NCI-H2107 treated with DMSO at 0.1 percent for 48 hours (cell line): Measurements from ENCODE around the gene NLK.

Experiments
- DNase-seq: peaks from one replicate; lab custom pipeline; 2025; ENCODE audit not compliant: unreplicated experiment; lab: John Stamatoyannopoulos, UW

Gene NLK

GRCh38 chr17:28039251-28039650 lies 3.2 kb upstream of the NLK start:
- DNase-seq, result no peak

GRCh38 chr17:28040406-28040805 lies 2.1 kb upstream of the NLK start:
- no peak for DNase-seq

GRCh38 chr17:28041068-28041843 lies 1.2 kb upstream of the NLK start:
- peak; percentile 99 for DNase-seq

- no peak for DNase-seq
These were observed 427 bp upstream of the NLK start for GRCh38 chr17:28041844-28042656.

- no peak for DNase-seq
These were observed 329 bp downstream of the NLK start for GRCh38 chr17:28042721-28043291.

- no peak for DNase-seq
These were observed 819 bp downstream of the NLK start for GRCh38 chr17:28043296-28043695.

GRCh38 chr17:28043741-28044140 lies 1.3 kb downstream of the NLK start:
- DNase-seq, result no peak

GRCh38 chr17:28045304-28045703 lies 2.8 kb downstream of the NLK start:
- DNase-seq, result no peak

GRCh38 chr17:28046034-28046825 lies 3.8 kb downstream of the NLK start:
- no peak for DNase-seq

GRCh38 chr17:28047806-28048205 lies 5.3 kb downstream of the NLK start:
- no peak for DNase-seq

GRCh38 chr17:28049071-28049470 lies 6.6 kb downstream of the NLK start:
- no peak for DNase-seq

GRCh38 chr17:28053044-28053670 lies 10.7 kb downstream of the NLK start:
- peak; percentile 12 for DNase-seq

- no peak for DNase-seq
These were observed 11.2 kb downstream of the NLK start for GRCh38 chr17:28053725-28054124.

- DNase-seq, result no peak
These were observed 13.2 kb downstream of the NLK start for GRCh38 chr17:28055546-28056275.

- DNase-seq, result no peak
These were observed 13.8 kb downstream of the NLK start for GRCh38 chr17:28056276-28056620.

- no peak for DNase-seq
These were observed 15.3 kb downstream of the NLK start for GRCh38 chr17:28057731-28058246.

GRCh38 chr17:28059675-28060074 lies 17.2 kb downstream of the NLK start:
- DNase-seq, result no peak

GRCh38 chr17:28065706-28066105 lies 23.2 kb downstream of the NLK start:
- DNase-seq, result no peak

GRCh38 chr17:28069061-28069460 lies 26.6 kb downstream of the NLK start:
- DNase-seq, result no peak

GRCh38 chr17:28071179-28071578 lies 28.7 kb downstream of the NLK start:
- no peak for DNase-seq
